GM23248 (cell line): ENCODE data around the gene PNMT. TPM values are rescaled to one million over a fixed set of nuclear protein-coding genes. Genes with fewer than 3 reads are reported as not detected.

ENCODE experiments used
- DNase-seq: peaks from one replicate; pipeline ENCODE4 v3.0.0-alpha.2; 2015
- H2AFZ ChIP-seq: fragments of 200-600 bp; sonication (generic); 2 replicates; pipeline ENCODE4 v1.6.1; 2016; ENCODE audit warnings: antibody characterized with exemption
- H3F3A ChIP-seq: fragments of 200-600 bp; sonication (generic); 2 replicates; pipeline ENCODE4 v1.6.1; 2016; ENCODE audit warnings: mild to moderate bottlenecking, antibody characterized with exemption, mixed run types; ENCODE audit not compliant: insufficient read depth
- H3K27ac ChIP-seq: fragments of 200-600 bp; sonication (generic); 2 replicates; pipeline ENCODE4 v1.5.1; 2016; ENCODE audit warnings: mild to moderate bottlenecking
- H3K27me3 ChIP-seq: fragments of 200-600 bp; sonication (generic); replicated peaks from 2 replicates; pipeline ENCODE4 v1.6.1; 2016; ENCODE audit warnings: mild to moderate bottlenecking; ENCODE audit not compliant: insufficient read depth
- H3K36me3 ChIP-seq: fragments of 200-600 bp; sonication (generic); 2 replicates; pipeline ENCODE4 v1.6.1; 2016; ENCODE audit warnings: low read depth, mild to moderate bottlenecking
- H3K4me1 ChIP-seq: fragments of 200-600 bp; sonication (generic); 2 replicates; pipeline ENCODE4 v1.6.1; 2016; ENCODE audit warnings: mild to moderate bottlenecking; ENCODE audit not compliant: insufficient read depth
- H3K4me2 ChIP-seq: fragments of 200-600 bp; sonication (generic); one replicate; pipeline ENCODE4 v1.6.1; 2016; ENCODE audit warnings: mild to moderate bottlenecking; ENCODE audit not compliant: unreplicated experiment
- H3K4me3 ChIP-seq: fragments of 200-600 bp; sonication (generic); 2 replicates; pipeline ENCODE4 v1.5.1; 2016; ENCODE audit warnings: mild to moderate bottlenecking
- H3K79me2 ChIP-seq: fragments of 200-600 bp; sonication (generic); 2 replicates; pipeline ENCODE4 v1.6.1; 2016; ENCODE audit warnings: mild to moderate bottlenecking; ENCODE audit not compliant: insufficient read depth
- H3K9ac ChIP-seq: fragments of 200-600 bp; sonication (generic); 2 replicates; pipeline ENCODE4 v1.6.1; 2016; ENCODE audit warnings: mild to moderate bottlenecking
- H3K9me2 ChIP-seq: fragments of 200-600 bp; sonication (generic); 2 replicates; pipeline ENCODE4 v1.6.1; 2016; ENCODE audit warnings: mixed run types, mild to moderate bottlenecking, moderate library complexity; ENCODE audit not compliant: insufficient read depth
- H3K9me3 ChIP-seq: fragments of 200-600 bp; sonication (generic); one replicate; pipeline ENCODE4 v1.6.1; 2017; ENCODE audit warnings: low read depth
- H4K20me1 ChIP-seq: fragments of 200-600 bp; sonication (generic); 2 replicates; pipeline ENCODE4 v1.6.0; 2016; ENCODE audit not compliant: insufficient read depth
- EZH2 ChIP-seq: fragments of 200-600 bp; sonication (generic); IDR thresholded peaks from 2 replicates; pipeline ENCODE4 v1.6.1; 2018; ENCODE audit warnings: antibody characterized with exemption, mild to moderate bottlenecking; ENCODE audit not compliant: insufficient read depth, poor library complexity, severe bottlenecking
- EZH2phosphoT487 ChIP-seq: fragments of 200-600 bp; sonication (generic); IDR thresholded peaks from 2 replicates; pipeline ENCODE4 v1.6.1; 2018; ENCODE audit warnings: antibody characterized with exemption, moderate library complexity, mild to moderate bottlenecking, low read depth; ENCODE audit not compliant: insufficient read depth
- WGBS, 2 experiments: methylation state at CpG; one replicate each; pipeline ENCODE4 v1.1.6; 2015 to 2017; ENCODE audit warnings: low lambda C conversion rate in 2 of 2, low coverage in 1 of 2; ENCODE audit errors: missing lambda C conversion rate in 2 of 2; 5-methylcytosine and 5-hydroxymethylcytosine counted together
- in situ Hi-C: fragments of 300-500 bp; cut with MboI; formaldehyde crosslinking; loops from 2 replicates; pipeline ENCODE4 v1.15.0; 2020
- polyA plus RNA-seq: library from polyadenylated mRNA; unstranded; fragments of >200 nt; fragmentation: Nextera tagmentation; extraction: Ambion mirVana; gene quantifications from 2 replicates; pipeline ENCODE4 v1.2.1, GENCODE V29; 2016
- total RNA-seq: library from RNA; depleted of rRNA; stranded (reverse); fragments of >200 nt; shearing (Covaris generic); gene quantifications from 2 replicates; pipeline ENCODE4 v1.2.3, GENCODE V29; 2014

The PNMT gene
- total and polyA plus RNA-seq, 2 experiments from 2014 or later: not detected

DNA sequence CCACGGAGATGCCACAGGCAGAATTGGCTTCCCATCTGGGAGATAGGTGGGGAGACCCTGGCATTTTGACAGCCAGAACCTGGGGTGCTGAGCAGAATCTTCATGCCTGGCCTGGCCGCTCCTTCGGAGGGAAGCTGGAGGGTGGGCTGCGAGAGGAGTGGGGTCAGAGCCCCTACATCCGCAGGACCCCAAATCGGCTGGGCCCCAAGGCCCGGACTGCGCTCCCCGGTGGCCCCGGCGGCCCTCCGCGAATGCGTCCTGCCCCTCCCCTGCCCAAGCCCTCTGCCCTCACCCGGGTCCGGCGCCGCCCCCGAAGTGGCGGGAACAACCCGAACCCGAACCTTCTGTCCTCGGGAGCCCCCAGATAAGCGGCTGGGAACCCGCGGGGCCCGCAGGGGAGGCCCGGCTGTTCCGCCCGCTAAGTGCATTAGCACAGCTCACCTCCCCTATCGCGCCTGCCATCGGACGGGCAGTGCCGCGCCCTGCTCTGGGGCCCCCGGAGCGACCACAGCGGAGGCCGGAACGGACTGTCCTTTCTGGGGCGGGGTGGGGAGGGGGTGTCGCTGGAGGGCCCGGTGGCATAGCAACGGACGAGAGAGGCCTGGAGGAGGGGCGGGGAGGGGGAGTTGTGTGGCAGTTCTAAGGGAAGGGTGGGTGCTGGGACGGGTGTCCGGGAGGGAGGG is 850 bp upstream of the PNMT start:
- no peak overlapping the region for H3K4me2 ChIP-seq
- no peaks in the 10 kb centered on the region for H3K9me2 ChIP-seq
- peaks cover 37% of the 10 kb centered on the region; the same call in 1 of the 2 replicates for H3K27me3 ChIP-seq
- TF ChIP-seq EZH2phosphoT487 (no peak), EZH2 (peak; percentile 61)
- H3K36me3 ChIP-seq: no peaks in the 10 kb centered on the region
- in situ Hi-C loops: no loop called here
- H2AFZ ChIP-seq: no peak overlapping the region
- no peaks in the 10 kb centered on the region for H3F3A ChIP-seq
- no peak overlapping the region for H3K4me3 ChIP-seq
- H3K27ac ChIP-seq: no peak overlapping the region
- H3K9me3 ChIP-seq: no peaks in the 10 kb centered on the region
- DNase-seq: peak; percentile 35
- no peaks in the 10 kb centered on the region for H3K4me1 ChIP-seq
- no peaks in the 10 kb centered on the region for H4K20me1 ChIP-seq
- H3K9ac ChIP-seq: no peak overlapping the region
- no peaks in the 10 kb centered on the region for H3K79me2 ChIP-seq
- 9 to 11% methylated on average over 25 to 48 of the region's 49 CpGs for WGBS, 2 experiments

DNA sequence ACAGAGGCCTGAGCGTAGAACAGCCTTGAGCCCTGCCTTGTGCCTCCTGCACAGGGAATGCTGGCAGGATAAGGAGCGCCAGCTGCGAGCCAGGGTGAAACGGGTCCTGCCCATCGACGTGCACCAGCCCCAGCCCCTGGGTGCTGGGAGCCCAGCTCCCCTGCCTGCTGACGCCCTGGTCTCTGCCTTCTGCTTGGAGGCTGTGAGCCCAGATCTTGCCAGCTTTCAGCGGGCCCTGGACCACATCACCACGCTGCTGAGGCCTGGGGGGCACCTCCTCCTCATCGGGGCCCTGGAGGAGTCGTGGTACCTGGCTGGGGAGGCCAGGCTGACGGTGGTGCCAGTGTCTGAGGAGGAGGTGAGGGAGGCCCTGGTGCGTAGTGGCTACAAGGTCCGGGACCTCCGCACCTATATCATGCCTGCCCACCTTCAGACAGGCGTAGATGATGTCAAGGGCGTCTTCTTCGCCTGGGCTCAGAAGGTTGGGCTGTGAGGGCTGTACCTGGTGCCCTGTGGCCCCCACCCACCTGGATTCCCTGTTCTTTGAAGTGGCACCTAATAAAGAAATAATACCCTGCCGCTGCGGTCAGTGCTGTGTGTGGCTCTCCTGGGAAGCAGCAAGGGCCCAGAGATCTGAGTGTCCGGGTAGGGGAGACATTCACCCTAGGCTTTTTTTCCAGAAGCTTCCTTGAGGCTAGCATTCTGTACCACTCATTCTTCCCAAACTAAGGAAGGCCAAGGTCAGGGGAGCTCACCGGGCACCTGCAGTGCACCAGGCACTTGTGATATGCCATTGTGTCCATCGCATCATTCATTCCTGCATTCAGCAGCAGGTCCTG is 1.9 kb downstream of the PNMT start:
- H3K9me2 ChIP-seq: no peaks in the 10 kb centered on the region
- no peaks in the 10 kb centered on the region for H3K79me2 ChIP-seq
- H3K27ac ChIP-seq: no peak overlapping the region
- no peaks in the 10 kb centered on the region for H3F3A ChIP-seq
- no peak overlapping the region for H3K4me2 ChIP-seq
- H3K36me3 ChIP-seq: no peaks in the 10 kb centered on the region
- H3K4me3 ChIP-seq: no peak overlapping the region
- H2AFZ ChIP-seq: no peak overlapping the region
- WGBS, 2 experiments: 77 to 80% methylated on average over 22 of the region's 23 CpGs
- H3K9me3 ChIP-seq: no peaks in the 10 kb centered on the region
- H3K9ac ChIP-seq: no peak overlapping the region
- H3K4me1 ChIP-seq: no peaks in the 10 kb centered on the region
- DNase-seq: no peak
- H3K27me3 ChIP-seq: peaks cover 37% of the 10 kb centered on the region; the same call in 1 of the 2 replicates
- H4K20me1 ChIP-seq: no peaks in the 10 kb centered on the region
- in situ Hi-C loops: no loop called here
- TF ChIP-seq EZH2 (no peak), EZH2phosphoT487 (no peak)

DNA sequence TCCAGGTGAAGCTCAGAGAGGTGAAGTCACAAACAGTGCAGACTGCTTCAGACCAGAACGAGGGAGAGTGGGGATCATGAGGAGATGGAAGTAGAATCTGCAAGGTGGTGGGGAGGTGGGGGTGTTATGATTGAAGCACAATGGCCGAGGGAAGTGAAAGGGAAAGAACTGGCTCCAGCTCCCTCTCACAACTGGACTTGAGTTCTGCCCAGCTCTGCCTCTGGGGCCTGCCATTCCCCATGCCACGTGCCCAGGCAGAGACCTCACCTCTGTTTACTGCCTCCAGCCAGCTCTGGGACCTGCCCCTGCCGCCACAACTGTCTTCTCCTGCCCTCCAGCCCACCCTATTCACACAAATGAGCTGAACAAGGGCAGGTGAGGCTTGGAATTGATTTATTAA is 2.5 kb downstream of the PNMT start:
- DNase-seq: no peak
- H3K27me3 ChIP-seq: peaks cover 36% of the 10 kb centered on the region; the same call in 1 of the 2 replicates
- no peak for TF ChIP-seq EZH2phosphoT487
- no peak for TF ChIP-seq EZH2
- no peaks in the 10 kb centered on the region for H4K20me1 ChIP-seq
- H3K4me2 ChIP-seq: no peak overlapping the region
- 16 to 18% methylated on average over 4 of the region's 4 CpGs for WGBS, 2 experiments
- H3F3A ChIP-seq: no peaks in the 10 kb centered on the region
- H3K27ac ChIP-seq: no peak overlapping the region
- no peaks in the 10 kb centered on the region for H3K4me1 ChIP-seq
- no peak overlapping the region for H2AFZ ChIP-seq
- H3K36me3 ChIP-seq: no peaks in the 10 kb centered on the region
- no peak overlapping the region for H3K9ac ChIP-seq
- no peaks in the 10 kb centered on the region for H3K79me2 ChIP-seq
- in situ Hi-C loops: no loop called here
- H3K4me3 ChIP-seq: no peak overlapping the region
- H3K9me3 ChIP-seq: no peaks in the 10 kb centered on the region
- H3K9me2 ChIP-seq: no peaks in the 10 kb centered on the region

DNA sequence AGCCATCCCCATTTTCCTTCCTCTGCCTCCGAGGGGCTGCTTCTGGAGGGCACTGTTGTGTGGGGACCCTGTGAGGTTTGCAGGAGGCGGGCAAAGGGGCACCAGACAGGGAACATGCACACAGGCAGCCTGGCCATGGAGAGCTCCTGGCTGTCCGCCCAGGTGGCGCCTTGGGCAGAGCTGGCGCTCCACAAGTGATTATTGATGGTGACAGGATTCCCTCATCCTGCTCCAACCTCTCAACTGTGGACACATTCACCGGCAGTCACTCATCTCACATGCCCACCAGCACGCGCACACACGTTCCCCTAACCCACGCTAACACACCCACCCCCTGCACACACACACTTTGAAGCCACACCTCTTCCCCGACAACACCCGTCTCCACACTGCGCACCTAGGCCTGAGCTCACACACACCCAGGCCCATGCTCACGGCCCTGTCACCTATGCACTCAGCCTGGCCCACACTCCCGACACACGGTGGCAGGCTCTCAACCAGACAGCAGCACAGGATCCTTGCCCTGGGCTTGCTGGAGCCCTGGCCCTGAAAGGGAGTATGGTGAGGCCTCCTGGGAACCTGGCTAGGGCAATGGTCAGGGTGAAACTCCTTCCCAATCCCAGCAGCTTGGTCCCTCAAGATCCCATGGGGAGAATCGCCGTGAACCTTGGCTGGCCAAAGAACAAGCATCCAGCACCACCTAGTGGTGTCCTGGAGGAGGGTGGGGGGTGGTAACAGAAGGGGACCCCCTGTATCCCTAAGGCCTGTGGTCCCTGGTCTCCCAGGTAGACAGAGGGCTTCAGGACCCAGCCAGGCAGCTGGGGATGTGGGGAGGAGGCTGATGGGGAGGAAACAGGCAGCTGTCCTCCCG is 3.6 kb downstream of the PNMT start:
- Histone ChIP-seq H4K20me1 (no peaks in the 10 kb centered on the region), H3K27ac (no peak overlapping the region), H2AFZ (no peak overlapping the region), H3K4me3 (no peak overlapping the region), H3K36me3 (no peaks in the 10 kb centered on the region), H3K9me2 (no peaks in the 10 kb centered on the region), H3F3A (no peaks in the 10 kb centered on the region), H3K4me2 (no peak overlapping the region), H3K27me3 (peaks cover 26% of the 10 kb centered on the region; the same call in 1 of the 2 replicates), H3K9me3 (no peaks in the 10 kb centered on the region), H3K9ac (no peak overlapping the region), H3K4me1 (no peaks in the 10 kb centered on the region), H3K79me2 (no peaks in the 10 kb centered on the region)
- in situ Hi-C loops: no loop called here
- no peak for TF ChIP-seq EZH2
- no peak for TF ChIP-seq EZH2phosphoT487
- peak; percentile 57 for DNase-seq
- WGBS, 2 experiments: 37% methylated on average over 18 to 19 of the region's 19 CpGs
